Chondrocyte (in vitro differentiated cells): Measurements from ENCODE around the gene ALKBH7. TPM values are rescaled to one million over a fixed set of nuclear protein-coding genes. Genes with fewer than 3 reads are reported as not detected.

Experiments
- DNase-seq: peaks from one replicate; pipeline ENCODE4 v3.0.0; 2021; ENCODE audit warnings: mixed read lengths, low spot score
- H3K27ac Mint-ChIP-seq: one replicate; pipeline ENCODE4 v1.8.0; 2021; ENCODE audit warnings: mild to moderate bottlenecking, moderate library complexity, mixed read lengths; ENCODE audit not compliant: unreplicated experiment
- H3K27me3 Mint-ChIP-seq: 2 replicates; pipeline ENCODE4 v1.8.0; 2021; ENCODE audit warnings: low read depth, mixed read lengths
- H3K36me3 Mint-ChIP-seq: 2 replicates; pipeline ENCODE4 v1.8.0; 2021; ENCODE audit warnings: low read depth, mixed read lengths
- H3K4me1 Mint-ChIP-seq: 2 replicates; pipeline ENCODE4 v1.8.0; 2021; ENCODE audit warnings: low read depth, mild to moderate bottlenecking, mixed read lengths
- H3K4me3 Mint-ChIP-seq: one replicate; pipeline ENCODE4 v1.8.0; 2021; ENCODE audit warnings: mild to moderate bottlenecking, moderate library complexity, mixed read lengths; ENCODE audit not compliant: unreplicated experiment
- H3K9me3 Mint-ChIP-seq: 2 replicates; pipeline ENCODE4 v1.8.0; 2021; ENCODE audit warnings: low read depth, mixed read lengths
- CTCF ChIP-seq: fragments of 200-600 bp; sonication (generic); IDR thresholded peaks from 2 replicates; pipeline ENCODE4 v1.5.0; 2021; ENCODE audit warnings: antibody characterized with exemption, mild to moderate bottlenecking, moderate library complexity
- total RNA-seq: library from RNA; stranded (reverse); gene quantifications from 3 replicates; pipeline ENCODE4 v1.2.1, GENCODE V29; 2021

Gene ALKBH7
- total RNA-seq, 1 donor from 2014 or later = 71.7 TPM

DNA sequence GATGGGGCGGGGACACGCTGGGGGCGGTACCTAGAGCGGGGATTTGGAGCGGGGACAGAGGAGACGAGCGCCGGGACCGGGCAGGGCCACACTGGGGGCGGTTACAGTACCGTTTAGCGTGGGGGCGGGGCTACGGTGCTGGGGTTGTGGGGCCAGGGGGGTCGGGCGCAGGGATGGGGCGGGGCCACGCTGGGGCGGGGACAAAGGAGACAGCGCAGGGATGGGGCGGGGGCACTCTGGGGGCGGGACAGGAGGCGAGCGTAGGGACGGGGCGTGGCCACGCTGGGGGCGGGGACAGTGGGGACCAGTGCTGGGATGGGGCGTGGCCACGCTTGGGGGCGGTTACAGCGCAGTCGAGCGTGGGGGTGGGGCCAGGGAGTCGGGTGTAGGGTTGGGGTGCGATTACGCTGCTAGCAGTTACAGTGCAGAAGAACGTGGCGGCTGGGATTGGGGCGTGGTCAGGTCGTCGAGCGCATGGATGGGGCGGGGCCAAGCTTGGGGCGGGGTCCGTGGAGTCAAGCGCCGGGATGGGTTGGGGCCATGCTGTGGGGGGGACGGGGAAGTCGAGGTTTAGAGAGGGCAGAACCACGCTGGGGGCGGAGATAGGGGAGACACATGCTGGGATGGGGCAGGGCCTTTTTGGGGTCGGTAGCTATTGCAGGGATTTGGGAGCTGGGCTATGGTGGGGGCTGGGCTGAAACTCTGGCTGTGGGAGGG is 660 bp downstream of the ALKBH7 start:
- Mint-ChIP-seq H3K9me3 (no peaks in the 10 kb centered on the region), H3K4me1 (peaks cover 37% of the 10 kb centered on the region), H3K4me3 (peak overlapping the region; percentile 79), H3K27ac (peak overlapping the region; percentile 97), H3K27me3 (no peaks in the 10 kb centered on the region), H3K36me3 (peaks cover 2% of the 10 kb centered on the region)
- TF ChIP-seq CTCF = no peak
- peak; percentile 99 for DNase-seq

GRCh38 chr19:6373813-6374108 is 1.2 kb downstream of the ALKBH7 start:
- Mint-ChIP-seq H3K4me3 (peak overlapping the region; percentile 79), H3K27me3 (no peaks in the 10 kb centered on the region), H3K36me3 (peaks cover 5% of the 10 kb centered on the region), H3K4me1 (peaks cover 42% of the 10 kb centered on the region), H3K9me3 (no peaks in the 10 kb centered on the region), H3K27ac (peak overlapping the region; percentile 95)
- TF ChIP-seq CTCF = no peak
- DNase-seq = no peak

GRCh38 chr19:6374161-6374709 is 1.6 kb downstream of the ALKBH7 start:
- H3K9me3 Mint-ChIP-seq = no peaks in the 10 kb centered on the region
- peak overlapping the region; percentile 66 for H3K27ac Mint-ChIP-seq
- H3K4me1 Mint-ChIP-seq = peaks cover 43% of the 10 kb centered on the region
- peak; percentile 94 for DNase-seq
- peak overlapping the region; percentile 79 for H3K4me3 Mint-ChIP-seq
- no peak for TF ChIP-seq CTCF
- H3K36me3 Mint-ChIP-seq = peaks cover 4% of the 10 kb centered on the region
- no peaks in the 10 kb centered on the region for H3K27me3 Mint-ChIP-seq

GRCh38 chr19:6374711-6375410 is 2.3 kb downstream of the ALKBH7 start:
- Mint-ChIP-seq H3K27me3 (no peaks in the 10 kb centered on the region), H3K4me3 (peak overlapping the region; percentile 12)

More at GRCh38 chr19:6374711-6375410, 2.3 kb downstream of the ALKBH7 start:
- Mint-ChIP-seq H3K9me3 (peaks cover 2% of the 10 kb centered on the region), H3K4me1 (peaks cover 43% of the 10 kb centered on the region), H3K27ac (peak overlapping the region; percentile 66), H3K36me3 (peaks cover 5% of the 10 kb centered on the region)
- no peak for TF ChIP-seq CTCF
- DNase-seq = no peak
